Ishikawa (cell line): ENCODE data around the gene MYZAP.

Experiments used
- CEBPB ChIP-seq: IDR thresholded peaks from 2 replicates; pipeline ENCODE4 v1.6.1; 2012
- CREB1 ChIP-seq: IDR thresholded peaks from 2 replicates; pipeline ENCODE4 v1.6.1; 2012; ENCODE audit warnings: low read depth
- EGR1 ChIP-seq: IDR thresholded peaks from 2 replicates; pipeline ENCODE4 v1.6.1; 2012
- EP300 ChIP-seq: IDR thresholded peaks from 2 replicates; pipeline ENCODE4 v1.6.1; 2012; ENCODE audit warnings: borderline replicate concordance
- FOXM1 ChIP-seq: IDR thresholded peaks from 2 replicates; pipeline ENCODE4 v1.6.1; 2012; ENCODE audit warnings: low read depth, borderline replicate concordance
- MAX ChIP-seq: IDR thresholded peaks from 2 replicates; pipeline ENCODE4 v1.6.1; 2012
- NFIC ChIP-seq: IDR thresholded peaks from 2 replicates; pipeline ENCODE4 v1.6.1; 2012
- RAD21 ChIP-seq: IDR thresholded peaks from 2 replicates; pipeline ENCODE4 v1.6.1; 2012; ENCODE audit warnings: low read depth
- REST ChIP-seq: IDR thresholded peaks from 2 replicates; pipeline ENCODE4 v1.6.1; 2012; ENCODE audit warnings: low read depth, mild to moderate bottlenecking
- TAF1 ChIP-seq: IDR thresholded peaks from 2 replicates; pipeline ENCODE4 v1.6.1; 2012; ENCODE audit warnings: low read depth, mild to moderate bottlenecking
- TCF12 ChIP-seq: IDR thresholded peaks from 2 replicates; pipeline ENCODE4 v1.6.1; 2012; ENCODE audit warnings: low read depth
- TEAD4 ChIP-seq: IDR thresholded peaks from 2 replicates; pipeline ENCODE4 v1.6.1; 2012
- USF1 ChIP-seq: IDR thresholded peaks from 2 replicates; pipeline ENCODE4 v1.6.1; 2012
- YY1 ChIP-seq: IDR thresholded peaks from 2 replicates; pipeline ENCODE4 v1.6.1; 2012; ENCODE audit warnings: low read depth
- ZBTB7A ChIP-seq: IDR thresholded peaks from 2 replicates; pipeline ENCODE4 v1.6.1; 2012; ENCODE audit warnings: low read depth

MYZAP gene

GRCh38 chr15:57718309-57718708 lies 126.6 kb downstream of the MYZAP start:
- TF ChIP-seq YY1 = no peak
- TF ChIP-seq REST = no peak
- TF ChIP-seq TEAD4 = no peak
- TF ChIP-seq EP300 = no peak
- TF ChIP-seq MAX = no peak
- TF ChIP-seq CREB1 = no peak
- no peak for TF ChIP-seq CEBPB
- TF ChIP-seq EGR1 = no peak
- TF ChIP-seq RAD21 = no peak
- TF ChIP-seq ZBTB7A = no peak
- no peak for TF ChIP-seq FOXM1
- TF ChIP-seq NFIC = no peak
- TF ChIP-seq TAF1 = no peak
- no peak for TF ChIP-seq USF1

GRCh38 chr15:57720867-57721266 lies 129.2 kb downstream of the MYZAP start:
- no peak for TF ChIP-seq CREB1
- TF ChIP-seq FOXM1 = no peak
- no peak for TF ChIP-seq MAX

- no peak for TF ChIP-seq TAF1
- TF ChIP-seq NFIC = no peak
- TF ChIP-seq REST = no peak
- TF ChIP-seq YY1 = no peak
- no peak for TF ChIP-seq EP300
- TF ChIP-seq TCF12 = no peak
- no peak for TF ChIP-seq EGR1
- TF ChIP-seq ZBTB7A = no peak
- no peak for TF ChIP-seq MAX
Observed at GRCh38 chr15:57726411-57726810, 134.7 kb downstream of the MYZAP start.

- TF ChIP-seq MAX (no peak), TCF12 (no peak), USF1 (no peak), TAF1 (no peak)
Observed at GRCh38 chr15:57727031-57727430, 135.3 kb downstream of the MYZAP start.

- no peak for TF ChIP-seq ZBTB7A
- no peak for TF ChIP-seq USF1
- TF ChIP-seq TEAD4 = no peak
Observed at GRCh38 chr15:57728436-57728835, 136.7 kb downstream of the MYZAP start.

- TF ChIP-seq ZBTB7A (no peak), TCF12 (no peak), EGR1 (no peak)
Observed at GRCh38 chr15:57730876-57731275, 139.2 kb downstream of the MYZAP start.

- no peak for TF ChIP-seq MAX
Observed at GRCh38 chr15:57731530-57732103, 139.9 kb downstream of the MYZAP start.
